HG03520 (cell line): ENCODE data around the gene MMD.
"Not testable (repeated sequence)": the region's sequence is repeated elsewhere in the genome, so short reads cannot be mapped to it uniquely, and the experiment has no call there.

ENCODE experiments used
- ATAC-seq: cut with Tn5 transposase; IDR thresholded peaks from one replicate; pipeline ENCODE4 v1.9.1; 2021; ENCODE audit warnings: mild to moderate bottlenecking, moderate library complexity; ENCODE audit not compliant: unreplicated experiment

MMD gene

GRCh38 chr17:55421179-55421934 is at the start of gene MMD:
Gene MMD, minus strand, starts transcription at chr17:55421835. Its CDS starts 140 bp downstream, at chr17:55421695.
- peak; percentile 20 for ATAC-seq

- ATAC-seq = no peak
Measured at GRCh38 chr17:55466671-55467070, 45.0 kb upstream of the MMD start.

GRCh38 chr17:55465771-55466170 is 44.1 kb upstream of the MMD start:
- not testable (repeated sequence) for ATAC-seq

- peak; percentile 39 for ATAC-seq
Measured at GRCh38 chr17:55463600-55463999, 42.0 kb upstream of the MMD start.

- ATAC-seq = no peak
Measured at GRCh38 chr17:55462711-55463110, 41.1 kb upstream of the MMD start.

GRCh38 chr17:55462234-55462633 is 40.6 kb upstream of the MMD start:
- no peak for ATAC-seq

GRCh38 chr17:55458978-55459377 is 37.3 kb upstream of the MMD start:
- peak; percentile 60 for ATAC-seq

- no peak for ATAC-seq
Measured at GRCh38 chr17:55458287-55458900, 36.8 kb upstream of the MMD start.

- ATAC-seq = no peak
Measured at GRCh38 chr17:55456307-55457240, 34.9 kb upstream of the MMD start.

GRCh38 chr17:55454906-55455474 is 33.4 kb upstream of the MMD start:
- no peak for ATAC-seq

- no peak for ATAC-seq
Measured at GRCh38 chr17:55453839-55454557, 32.4 kb upstream of the MMD start.

- ATAC-seq = no peak
Measured at GRCh38 chr17:55452139-55452790, 30.6 kb upstream of the MMD start.

- no peak for ATAC-seq
Measured at GRCh38 chr17:55451758-55452138, 30.1 kb upstream of the MMD start.

- ATAC-seq = no peak
Measured at GRCh38 chr17:55451203-55451641, 29.6 kb upstream of the MMD start.

- ATAC-seq = no peak
Measured at GRCh38 chr17:55450232-55450825, 28.7 kb upstream of the MMD start.

- no peak for ATAC-seq
Measured at GRCh38 chr17:55448681-55449080, 27.0 kb upstream of the MMD start.

GRCh38 chr17:55446581-55447205 is 25.1 kb upstream of the MMD start:
- no peak for ATAC-seq

- ATAC-seq = not testable (repeated sequence)
Measured at GRCh38 chr17:55446004-55446403, 24.4 kb upstream of the MMD start.
